Pons (tissue), 1 donor: ENCODE data around the gene SEL1L3.

Experiments used
- DNase-seq: peaks from one replicate; pipeline ENCODE4 v3.0.0-alpha.2; 2016; ENCODE audit warnings: low spot score

SEL1L3 gene

DNA sequence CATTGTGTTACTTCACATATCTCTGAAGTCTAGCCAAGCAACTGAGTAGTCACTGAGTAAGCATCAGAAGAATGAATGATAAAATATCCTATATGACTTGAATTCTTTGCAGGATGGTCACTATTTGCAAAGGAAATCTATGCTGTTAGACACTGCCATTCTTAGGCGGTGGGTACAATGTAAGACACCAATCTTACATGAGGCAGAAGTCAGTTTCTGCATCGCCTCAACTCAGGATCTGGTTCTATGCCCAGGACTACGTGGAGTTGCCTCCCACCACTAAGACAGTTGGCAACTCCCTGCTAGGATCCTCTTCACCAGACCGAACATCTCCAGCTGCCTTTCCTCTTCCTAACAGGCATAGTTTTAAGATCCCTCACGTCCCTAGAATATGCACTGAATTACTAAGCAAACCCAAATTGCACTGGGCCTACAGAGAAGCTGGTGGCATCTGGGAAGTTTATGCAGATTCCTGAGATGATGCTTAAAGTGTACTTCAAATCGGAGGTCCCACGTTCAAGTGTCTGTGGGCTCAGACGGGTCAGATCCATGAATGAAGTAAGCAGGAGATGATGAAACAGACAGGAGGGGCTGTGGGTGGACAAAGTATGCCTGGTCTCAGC is 45.6 kb downstream of the SEL1L3 start:
- no peak for DNase-seq

DNA sequence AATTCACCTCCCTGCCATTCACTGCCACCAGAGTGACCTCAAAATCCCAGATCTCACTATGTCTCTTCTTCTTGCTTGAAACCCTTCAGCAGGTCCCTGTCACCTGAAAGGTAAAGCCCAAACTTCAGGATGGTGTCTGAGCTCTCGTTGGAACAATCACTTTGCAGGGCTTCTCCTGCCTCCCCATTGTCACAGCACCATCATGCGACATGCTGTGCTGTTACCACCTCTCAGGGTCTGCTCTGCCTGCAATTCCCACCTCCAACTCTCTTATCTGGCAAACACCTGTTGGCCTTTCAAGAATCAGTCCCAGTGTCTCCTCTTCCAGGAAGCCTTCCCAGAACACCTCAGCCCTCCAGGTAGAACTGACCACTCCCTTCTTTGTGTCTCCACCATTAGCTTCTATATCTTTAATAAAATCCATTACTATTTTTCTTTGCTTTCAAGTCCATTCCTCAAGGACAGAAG is 46.2 kb downstream of the SEL1L3 start:
- no peak for DNase-seq

DNA sequence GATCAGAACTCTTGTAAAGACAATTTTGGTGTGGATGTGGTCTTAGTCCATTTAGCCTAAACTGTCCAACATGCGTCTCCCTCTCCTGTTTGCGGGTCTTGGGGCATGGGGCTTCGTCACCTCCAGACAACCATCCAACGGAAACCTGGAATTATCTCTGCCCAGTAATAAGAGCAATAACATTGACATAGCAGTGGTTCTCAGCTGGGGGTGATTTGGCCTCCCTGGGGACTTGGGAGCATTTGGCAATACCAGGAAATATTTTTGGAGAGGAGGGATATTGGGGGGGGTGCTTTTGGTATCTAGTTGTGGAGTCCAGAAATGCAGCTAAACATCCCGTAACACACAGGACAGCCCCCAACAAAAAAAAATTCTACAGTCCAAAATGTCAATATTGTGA is 47.2 kb downstream of the SEL1L3 start:
- no peak for DNase-seq

- DNase-seq, result peak; percentile 74
These were observed 48.3 kb downstream of the SEL1L3 start for GRCh38 chr4:25814301-25815136.

DNA sequence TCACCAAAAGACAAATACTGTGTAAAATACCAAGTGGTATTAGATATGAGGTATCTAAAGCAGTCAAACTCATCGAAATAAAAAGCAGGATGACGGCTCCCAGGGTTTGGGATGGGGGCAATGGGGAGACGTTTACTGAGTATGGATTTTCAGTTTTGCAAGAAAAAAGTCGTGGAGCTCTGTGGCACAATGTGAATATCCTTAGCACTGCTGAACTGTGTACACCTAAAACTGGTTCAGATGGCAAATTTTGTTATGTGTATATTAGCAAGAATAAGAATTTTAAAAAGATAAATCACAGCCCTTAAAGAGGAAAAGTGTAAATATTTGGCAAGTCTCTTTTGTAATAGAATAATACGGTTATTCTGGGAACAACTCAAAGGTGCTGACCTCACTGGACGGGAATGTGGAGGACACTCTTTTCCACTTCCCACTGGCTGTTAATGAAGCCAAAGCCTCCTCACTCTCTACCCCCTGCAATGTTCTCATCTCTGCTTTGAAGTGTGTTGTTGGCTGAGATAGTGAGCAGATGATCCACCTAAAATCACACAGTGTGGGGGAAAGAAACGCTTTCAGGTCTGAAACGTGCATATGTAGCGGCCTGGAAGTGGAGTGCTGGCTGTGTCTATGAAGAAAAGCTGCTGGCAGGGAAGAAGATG is 49.2 kb downstream of the SEL1L3 start:
- DNase-seq, result no peak

DNA sequence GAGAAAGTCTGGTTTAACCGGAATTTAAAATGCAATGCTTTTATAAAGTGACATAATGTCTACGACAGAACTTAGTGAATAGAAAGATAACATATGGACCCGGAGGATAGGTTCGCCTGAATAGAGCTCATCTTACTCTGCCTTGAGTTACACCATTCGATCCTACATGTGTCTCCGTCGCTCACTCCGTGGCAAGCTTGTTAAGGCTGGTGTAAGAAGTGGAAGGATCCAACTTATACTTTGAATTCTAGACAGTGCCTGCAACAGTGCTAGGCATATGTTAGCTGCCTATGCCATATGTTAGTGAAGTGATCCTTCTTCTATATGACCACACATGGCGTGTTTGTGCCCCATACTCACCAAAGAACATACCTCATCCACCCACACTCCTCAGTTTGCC is 50.9 kb downstream of the SEL1L3 start:
- DNase-seq, result no peak

DNA sequence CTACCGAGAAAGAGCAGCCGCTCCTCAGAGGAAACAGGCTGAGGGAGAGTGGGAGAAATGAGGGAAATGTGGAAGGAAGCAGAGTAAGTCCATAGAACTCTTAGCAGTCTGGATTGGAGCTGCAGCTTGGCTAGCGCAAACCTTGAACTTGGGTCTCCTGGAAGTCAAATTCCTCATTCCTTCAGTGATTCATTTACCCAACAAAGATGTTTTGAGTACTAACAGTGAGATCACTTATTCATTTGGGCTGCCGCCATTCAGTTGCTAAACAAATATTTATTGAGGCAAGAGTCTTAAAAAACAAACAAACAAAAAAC is 51.5 kb downstream of the SEL1L3 start:
- no peak for DNase-seq

DNA sequence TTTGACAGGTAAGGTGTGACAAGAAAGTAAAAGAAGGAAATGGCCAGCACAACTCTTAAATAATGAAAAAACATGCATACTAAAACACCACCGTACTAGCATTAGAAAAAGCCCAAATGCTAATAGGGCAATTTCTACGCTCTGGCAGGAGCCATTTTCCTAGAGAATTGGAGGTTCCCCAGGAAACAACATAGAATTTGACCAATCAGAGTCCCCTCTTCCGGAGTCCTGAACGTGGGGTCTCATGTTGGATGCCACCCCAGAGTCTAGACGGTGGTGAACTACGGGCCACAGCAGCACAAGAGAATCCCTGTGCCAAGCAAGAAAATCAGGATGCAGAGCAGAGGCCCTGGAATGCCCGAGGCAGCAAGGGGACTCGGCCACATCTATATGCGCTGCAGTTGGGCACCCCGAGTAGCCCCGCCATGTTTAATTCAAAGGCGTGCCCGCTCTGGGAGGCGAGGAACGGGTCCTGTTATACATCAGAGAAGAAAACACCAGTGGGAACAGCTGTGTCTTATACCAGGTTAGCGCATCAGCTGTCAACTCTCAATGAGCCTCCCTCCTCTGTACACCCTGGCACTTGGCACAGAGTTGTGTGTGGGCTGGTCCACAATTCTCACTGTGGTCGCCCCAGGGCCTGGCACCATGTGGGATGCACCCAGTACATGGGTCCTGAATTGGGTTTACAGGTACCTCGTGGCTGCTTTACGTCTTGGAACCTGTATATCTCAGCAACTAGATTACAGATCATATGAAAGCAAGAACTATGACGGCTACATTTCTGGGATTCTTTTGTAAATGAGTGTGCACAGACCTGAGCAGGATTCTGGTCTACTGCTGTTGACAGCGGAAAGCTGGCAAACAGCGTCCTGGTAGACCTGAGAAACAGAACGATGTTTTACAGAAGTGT is 52.1 kb downstream of the SEL1L3 start:
- DNase-seq, result no peak

GRCh38 chr4:25809996-25810395 is 52.8 kb downstream of the SEL1L3 start:
- DNase-seq, result no peak

GRCh38 chr4:25807102-25807728 is 55.6 kb downstream of the SEL1L3 start:
- no peak for DNase-seq

GRCh38 chr4:25805255-25805860 is 57.4 kb downstream of the SEL1L3 start:
- DNase-seq, result no peak

DNA sequence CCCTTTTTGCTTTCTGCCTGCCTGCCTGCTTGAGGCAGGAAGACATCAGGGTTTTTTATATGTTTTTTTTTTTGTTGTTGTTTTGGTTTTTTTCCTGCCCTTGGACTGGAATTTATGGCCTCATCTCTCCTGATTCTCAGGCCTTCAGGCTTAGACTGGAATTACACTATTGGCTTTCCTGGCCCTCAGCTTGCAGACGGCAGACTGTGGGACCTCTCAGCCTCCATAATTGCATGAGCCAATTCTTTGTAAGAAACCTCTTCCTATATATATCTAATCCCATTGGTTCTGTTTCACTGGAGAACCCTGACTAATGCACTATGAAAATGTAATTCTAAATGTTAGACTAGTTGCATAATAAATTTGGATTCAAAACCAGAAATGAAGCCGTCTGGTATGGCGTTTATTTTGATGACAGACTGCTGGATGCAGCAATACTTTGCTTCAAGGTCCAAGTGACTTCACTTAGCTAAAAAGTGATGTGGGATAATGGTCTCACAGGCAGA is 59.0 kb downstream of the SEL1L3 start:
- no peak for DNase-seq

DNA sequence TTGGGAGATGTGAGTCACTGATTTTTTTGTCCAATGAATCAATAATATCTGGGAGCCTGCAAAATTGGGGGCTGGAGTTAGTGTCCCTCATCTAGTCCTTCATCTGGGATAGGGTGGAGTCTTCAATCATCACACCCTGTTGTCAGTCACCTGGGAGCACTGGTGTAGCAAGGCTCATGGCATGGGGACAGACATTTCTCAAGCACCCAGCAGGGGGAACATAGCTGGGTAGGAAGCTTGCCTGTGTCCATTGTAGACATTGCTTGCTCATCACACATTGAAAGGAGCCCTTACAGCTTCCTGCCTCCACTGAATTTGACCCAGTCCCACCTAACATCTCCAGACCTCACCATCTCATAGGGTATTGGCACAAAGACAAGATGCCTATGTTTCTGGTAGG is 61.2 kb downstream of the SEL1L3 start:
- no peak for DNase-seq

DNA sequence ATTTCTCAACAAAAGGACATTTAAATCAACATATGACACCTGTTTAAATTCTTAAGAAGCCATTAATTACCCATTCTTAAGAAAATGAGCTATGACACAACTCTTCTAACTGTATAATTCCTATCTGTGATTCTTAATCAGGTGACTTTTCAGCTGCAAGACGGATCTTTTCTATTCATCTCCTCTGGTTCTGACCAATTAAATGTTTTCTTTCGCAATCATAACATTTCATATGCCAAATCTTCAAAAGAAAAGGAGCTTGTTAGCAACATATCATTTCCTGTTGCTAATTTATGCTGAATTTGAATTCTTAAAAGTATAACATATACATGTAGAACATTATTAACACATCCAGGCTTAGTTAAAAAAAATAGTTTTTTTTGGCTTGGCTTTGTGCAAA is 62.5 kb downstream of the SEL1L3 start:
- no peak for DNase-seq

- no peak for DNase-seq
These were observed 63.3 kb downstream of the SEL1L3 start for GRCh38 chr4:25799522-25799921.

DNA sequence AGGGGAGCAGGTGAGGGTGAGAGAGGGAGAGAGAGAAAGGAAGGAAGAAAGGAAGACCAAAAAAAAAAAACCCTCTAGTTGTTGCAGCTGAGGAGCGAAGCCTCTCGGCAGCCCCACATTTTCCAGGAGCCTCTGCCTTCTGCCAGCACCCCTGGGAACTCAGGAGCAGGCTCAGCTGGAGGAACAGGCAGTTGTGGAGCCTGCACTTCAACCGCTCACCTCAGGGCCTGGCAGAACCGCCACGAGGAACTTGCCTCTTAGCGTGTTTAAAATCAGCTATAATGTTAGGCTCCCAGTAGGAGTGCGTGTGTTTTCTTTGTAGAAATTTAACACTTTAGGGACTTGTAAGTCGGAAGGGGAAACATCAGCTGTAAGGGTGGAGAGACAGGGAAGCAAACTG is 65.7 kb downstream of the SEL1L3 start:
- no peak for DNase-seq

DNA sequence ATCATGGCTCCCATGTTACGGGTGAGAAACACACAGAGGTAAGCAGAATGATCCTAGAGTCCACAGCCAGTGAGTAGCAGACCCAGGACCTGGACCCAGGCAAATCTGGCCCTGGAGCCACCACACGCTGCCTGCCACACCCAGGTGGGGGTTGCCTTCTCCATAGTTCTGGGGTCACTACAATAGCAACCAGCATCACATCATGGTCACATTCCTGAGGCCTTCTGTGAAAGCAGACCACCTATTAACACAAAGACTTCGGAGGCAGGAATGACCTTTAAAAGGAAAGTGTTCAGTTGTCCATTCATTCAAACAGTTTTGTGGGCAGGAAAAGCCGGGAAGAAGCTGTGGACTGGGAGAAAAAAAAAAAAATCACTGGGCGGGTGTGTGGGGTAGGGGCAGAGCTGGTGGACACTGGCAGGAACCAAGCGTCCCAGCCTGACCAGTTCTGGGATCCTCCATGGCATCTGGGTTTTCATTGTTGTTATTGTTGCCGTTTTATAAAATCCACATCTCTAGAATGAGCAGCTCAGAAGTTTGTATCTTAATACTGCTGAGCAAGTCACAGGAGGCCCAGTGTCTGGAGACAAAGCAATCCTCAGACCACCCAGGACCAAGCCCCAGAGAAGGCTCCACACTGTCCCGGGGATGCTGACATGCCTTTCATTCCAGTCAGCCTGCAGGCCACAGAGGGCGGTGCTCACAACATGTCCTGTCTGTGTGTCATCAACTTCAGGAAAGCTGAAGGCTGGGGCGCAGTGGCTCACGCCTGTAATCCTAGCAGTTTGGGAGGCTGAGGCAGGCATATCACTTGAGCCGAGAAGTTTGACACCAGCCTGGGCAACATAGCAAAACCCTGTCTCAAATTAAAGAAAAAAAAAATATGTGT is 67.0 kb downstream of the SEL1L3 start:
- no peak for DNase-seq

DNA sequence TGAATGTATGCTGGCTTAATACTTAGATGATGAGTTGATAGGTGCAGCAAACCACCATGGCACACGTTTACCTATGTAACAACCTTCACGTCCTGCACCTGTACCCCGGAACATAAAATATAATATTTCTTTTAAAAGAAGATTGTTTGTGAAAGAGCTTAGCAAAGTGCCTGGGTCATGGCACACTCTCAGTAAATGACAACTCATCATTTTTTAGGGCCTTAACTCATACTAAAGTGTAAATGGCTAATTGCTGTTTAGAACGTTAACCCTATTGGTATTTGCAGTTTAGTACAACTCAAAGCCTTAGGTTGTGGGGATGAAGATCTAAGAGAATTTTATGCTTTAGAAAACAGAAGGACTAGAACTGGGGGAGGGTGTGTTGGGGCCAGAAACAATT is 67.7 kb downstream of the SEL1L3 start:
- no peak for DNase-seq

- DNase-seq, result no peak
These were observed 69.9 kb downstream of the SEL1L3 start for GRCh38 chr4:25792876-25793275.

GRCh38 chr4:25792200-25792791 is 70.5 kb downstream of the SEL1L3 start:
- DNase-seq, result no peak
